CD14-positive monocyte (primary cell): ENCODE data around the gene HTRA2. TPM values are rescaled to one million over a fixed set of nuclear protein-coding genes. Genes with fewer than 3 reads are reported as not detected.

Source experiments
- DNase-seq, 3 donors: peaks; one replicate each; pipeline ENCODE4 v3.0.0-alpha.2; 2011 to 2022
- H2AFZ ChIP-seq: 2 replicates; pipeline ENCODE4 v1.6.0; 2012; ENCODE audit warnings: mild to moderate bottlenecking, low read depth, low read length, inconsistent platforms; ENCODE audit not compliant: insufficient read depth, poor library complexity, severe bottlenecking
- H3K27ac ChIP-seq, 2 donors: 1 replicate in 1 of 2; 2 replicates in 1 of 2; pipeline ENCODE4 v1.5.1; 2012 to 2013; ENCODE audit warnings: low read length in 2 of 2, control low read depth in 1 of 2, inconsistent platforms in 1 of 2, low read depth in 1 of 2, mild to moderate bottlenecking in 1 of 2
- H3K27me3 ChIP-seq, 2 donors: one replicate each; pipeline versions ENCODE4 v1.6.0 to v1.6.1; 2011 to 2013; ENCODE audit warnings: low read length in 2 of 2; ENCODE audit not compliant: control insufficient read depth in 2 of 2, insufficient read depth in 2 of 2
- H3K36me3 ChIP-seq, 2 donors: replicated peaks in 1 of 2; 1 replicate in 1 of 2; 2 replicates in 1 of 2; pipeline versions ENCODE4 v1.5.1 to v1.6.1; 2012 to 2013; ENCODE audit warnings: low read length in 2 of 2, control low read depth in 1 of 2, inconsistent platforms in 1 of 2, mild to moderate bottlenecking in 1 of 2; ENCODE audit not compliant: insufficient read depth in 2 of 2, control insufficient read depth in 1 of 2
- H3K4me1 ChIP-seq, 2 donors: 1 replicate in 1 of 2; 2 replicates in 1 of 2; pipeline versions ENCODE4 v1.5.1 to v1.6.1; 2012 to 2013; ENCODE audit warnings: low read length in 2 of 2, control low read depth in 1 of 2, inconsistent platforms in 1 of 2, mild to moderate bottlenecking in 1 of 2, moderate library complexity in 1 of 2; ENCODE audit not compliant: insufficient read depth in 2 of 2, control insufficient read depth in 1 of 2
- H3K4me2 ChIP-seq: replicated peaks from 2 replicates; pipeline ENCODE3; 2012; ENCODE audit warnings: low read length, moderate library complexity, mild to moderate bottlenecking; ENCODE audit not compliant: poor library complexity, severe bottlenecking; ENCODE audit errors: extremely low read depth
- H3K4me3 ChIP-seq, 3 experiments: fragments of 200-600 bp in 1 of 3; sonication (generic) in 1 of 3; replicated peaks in 1 of 3; 1 replicate in 2 of 3; 2 replicates in 1 of 3; pipeline ENCODE4 v1.5.1; 2011 to 2013; ENCODE audit warnings: low read length in 3 of 3, mild to moderate bottlenecking in 3 of 3, control low read depth in 2 of 3, low read depth in 2 of 3, inconsistent platforms in 1 of 3, moderate library complexity in 1 of 3
- H3K79me2 ChIP-seq: 2 replicates; pipeline ENCODE4 v1.6.0; 2012; ENCODE audit warnings: mild to moderate bottlenecking, control low read depth, inconsistent platforms, low read length, moderate library complexity; ENCODE audit not compliant: insufficient read depth
- H3K9ac ChIP-seq: 2 replicates; pipeline ENCODE4 v1.6.0; 2017; ENCODE audit warnings: low read length, mild to moderate bottlenecking; ENCODE audit not compliant: insufficient read depth, poor library complexity, severe bottlenecking
- H3K9me3 ChIP-seq, 2 donors: replicated peaks in 1 of 2; 1 replicate in 1 of 2; 2 replicates in 1 of 2; pipeline versions ENCODE4 v1.5.1 to v1.6.1; 2012 to 2013; ENCODE audit warnings: low read length in 2 of 2, control low read depth in 1 of 2; ENCODE audit not compliant: control insufficient read depth in 1 of 2, insufficient read depth in 1 of 2
- H4K20me1 ChIP-seq: 2 replicates; pipeline ENCODE4 v1.6.0; 2012; ENCODE audit warnings: mild to moderate bottlenecking, low read length, control low read depth, moderate library complexity; ENCODE audit not compliant: insufficient read depth
- H3K27ac Mint-ChIP-seq, 7 donors: one replicate each; pipeline ENCODE4 v1.8.0; 2020; ENCODE audit warnings: mild to moderate bottlenecking in 7 of 7, mixed read lengths in 7 of 7, moderate library complexity in 6 of 7, inconsistent platforms in 2 of 7
- H3K27me3 Mint-ChIP-seq, 3 donors: one replicate each; pipeline ENCODE4 v1.8.0; 2021 to 2022; ENCODE audit warnings: low read depth in 3 of 3, mild to moderate bottlenecking in 3 of 3, mixed read lengths in 3 of 3, moderate library complexity in 3 of 3, inconsistent platforms in 1 of 3
- H3K36me3 Mint-ChIP-seq, 2 donors: one replicate each; pipeline ENCODE4 v1.8.0; 2020; ENCODE audit warnings: mixed read lengths in 2 of 2, inconsistent platforms in 1 of 2, mild to moderate bottlenecking in 1 of 2
- H3K4me1 Mint-ChIP-seq: one replicate; pipeline ENCODE4 v1.8.0; 2020; ENCODE audit warnings: mild to moderate bottlenecking, mixed read lengths
- H3K4me3 Mint-ChIP-seq, 2 donors: one replicate each; pipeline ENCODE4 v1.8.0; 2020; ENCODE audit warnings: mild to moderate bottlenecking in 2 of 2, mixed read lengths in 2 of 2, moderate library complexity in 1 of 2
- H3K9me3 Mint-ChIP-seq, 7 donors: one replicate each; pipeline ENCODE4 v1.8.0; 2020 to 2022; ENCODE audit warnings: mixed read lengths in 7 of 7, mild to moderate bottlenecking in 6 of 7, moderate library complexity in 6 of 7, inconsistent platforms in 2 of 7
- WGBS: methylation state at CpG from one replicate; pipeline ENCODE4 v1.1.5; 2013; ENCODE audit warnings: missing lambda C conversion rate; ENCODE audit not compliant: insufficient coverage; 5-methylcytosine and 5-hydroxymethylcytosine counted together
- intact Hi-C, 2 donors: fragments of 100-400 bp; cut with micrococcal nuclease; formaldehyde crosslinking; loops; one replicate each; pipeline versions ENCODE4 v1.15.0 to v1.15.1; 2023
- polyA plus RNA-seq, 3 donors: library from polyadenylated mRNA; depleted of rRNA in 1 of 3; unstranded in 2 of 3; stranded (reverse) in 1 of 3; fragments of 300-500 nt in 2 of 3; fragments of >200 nt in 1 of 3; fragmentation: Illumina TruSeq in 2 of 3; gene quantifications; 1 replicate in 2 of 3; 2 replicates in 1 of 3; pipeline ENCODE4 v1.2.3, GENCODE V29; 2012 to 2021
- TF ChIP-seq, protein P1 (sequence below): fragments of 200-600 bp; IDR thresholded peaks from one replicate; pipeline ENCODE4 v1.8.0; 2022; ENCODE audit warnings: antibody characterized with exemption, mild to moderate bottlenecking

Gene HTRA2
- polyA plus RNA-seq, 3 donors = 11.3 to 20.5 (median 15.0) TPM

DNA sequence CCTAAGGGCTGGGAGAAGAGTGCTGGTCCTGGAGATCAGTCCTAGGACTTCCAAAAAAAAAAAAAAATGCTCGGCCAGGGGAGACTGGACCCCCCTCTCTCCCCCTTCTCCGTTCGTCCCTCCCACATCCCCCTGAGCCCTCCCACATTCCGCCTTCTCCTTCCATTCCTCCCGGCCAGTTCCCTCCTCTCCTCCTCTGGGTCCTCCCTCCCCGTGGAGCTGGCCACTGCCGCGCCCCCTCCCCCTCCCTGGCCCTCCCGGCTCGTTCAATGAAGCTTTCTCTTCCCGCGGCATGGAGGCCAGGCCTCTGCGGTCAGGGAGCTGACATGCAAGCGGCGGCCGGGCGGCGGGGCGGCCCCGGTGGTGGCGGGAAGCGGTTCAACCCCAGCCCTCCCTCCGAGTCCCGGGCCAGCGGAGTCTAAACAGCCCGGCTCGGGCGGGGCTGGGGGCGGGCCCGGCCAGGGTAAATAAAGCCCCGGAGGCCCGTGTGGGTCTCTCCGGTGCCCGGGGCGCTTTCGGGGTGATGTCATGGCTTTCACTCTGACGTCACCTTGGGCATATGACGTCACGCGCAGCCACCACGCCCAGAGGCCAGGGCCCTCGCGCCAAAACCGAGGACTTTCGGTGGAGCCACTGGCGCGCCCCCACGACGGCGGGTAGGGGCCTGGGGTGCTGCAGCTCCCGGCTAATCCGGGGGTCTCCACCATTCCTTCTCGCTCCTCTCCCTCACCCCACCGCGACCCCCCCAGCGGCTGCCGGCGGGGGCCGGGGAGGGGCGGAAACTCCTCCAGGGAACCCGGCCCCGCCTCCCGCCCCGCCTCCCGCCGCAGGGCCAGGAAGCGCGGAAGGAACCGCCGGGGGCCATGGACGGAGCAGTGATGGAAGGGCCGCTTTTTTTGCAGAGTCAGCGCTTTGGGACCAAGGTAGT is 24.4 kb downstream of the HTRA2 start, which contains the start of the genes DOK1 and LOXL3:
Gene DOK1, plus strand, starts transcription at position 829 of the 928 bp plus-strand sequence. Its CDS starts 35 bp downstream, at position 864.
Gene LOXL3, minus strand, starts transcription at position 51 of the 928 bp plus-strand sequence. CDS start 1,308 bp downstream, outside the sequence.
- peak within 1 kb of the TSS; percentile 94 to 99 (median 98) for H3K4me3 ChIP-seq
- no peaks in the 10 kb centered on the region for H3K27me3 ChIP-seq
- intact Hi-C loops = loop anchor here (5.0 kb wide), 1 partner anchor 33 kb away; no protein-coding TSS in a partner anchor
- Mint-ChIP-seq H3K9me3 (no peaks in the 10 kb centered on the region), H3K4me1 (peaks cover 48% of the 10 kb centered on the region), H3K27me3 (peaks cover 2 to 5% (median 2%) of the 10 kb centered on the region in 3 donors), H3K27ac (peak within 1 kb of the TSS; percentile 91 to 98 (median 96)), H3K4me3 (peak within 1 kb of the TSS; percentile 98 to 99), H3K36me3 (peaks cover 28 to 39% of the 10 kb centered on the region in 2 donors)
- TF ChIP-seq, protein P1, sequence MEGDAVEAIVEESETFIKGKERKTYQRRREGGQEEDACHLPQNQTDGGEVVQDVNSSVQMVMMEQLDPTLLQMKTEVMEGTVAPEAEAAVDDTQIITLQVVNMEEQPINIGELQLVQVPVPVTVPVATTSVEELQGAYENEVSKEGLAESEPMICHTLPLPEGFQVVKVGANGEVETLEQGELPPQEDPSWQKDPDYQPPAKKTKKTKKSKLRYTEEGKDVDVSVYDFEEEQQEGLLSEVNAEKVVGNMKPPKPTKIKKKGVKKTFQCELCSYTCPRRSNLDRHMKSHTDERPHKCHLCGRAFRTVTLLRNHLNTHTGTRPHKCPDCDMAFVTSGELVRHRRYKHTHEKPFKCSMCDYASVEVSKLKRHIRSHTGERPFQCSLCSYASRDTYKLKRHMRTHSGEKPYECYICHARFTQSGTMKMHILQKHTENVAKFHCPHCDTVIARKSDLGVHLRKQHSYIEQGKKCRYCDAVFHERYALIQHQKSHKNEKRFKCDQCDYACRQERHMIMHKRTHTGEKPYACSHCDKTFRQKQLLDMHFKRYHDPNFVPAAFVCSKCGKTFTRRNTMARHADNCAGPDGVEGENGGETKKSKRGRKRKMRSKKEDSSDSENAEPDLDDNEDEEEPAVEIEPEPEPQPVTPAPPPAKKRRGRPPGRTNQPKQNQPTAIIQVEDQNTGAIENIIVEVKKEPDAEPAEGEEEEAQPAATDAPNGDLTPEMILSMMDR = no peak
- peak within 1 kb of the TSS; percentile 88 for H3K9ac ChIP-seq
- peaks cover 20 to 28% of the 10 kb centered on the region in 2 donors for H3K36me3 ChIP-seq
- H3K4me2 ChIP-seq = peak within 1 kb of the TSS; percentile 97
- H4K20me1 ChIP-seq = peaks cover 19% of the 10 kb centered on the region
- peaks cover 32 to 50% of the 10 kb centered on the region in 2 donors for H3K4me1 ChIP-seq
- peak; percentile 74 to 82 (median 82) for DNase-seq
- peak within 1 kb of the TSS; percentile 82 to 94 for H3K27ac ChIP-seq
- no peaks in the 10 kb centered on the region for H3K9me3 ChIP-seq
- H2AFZ ChIP-seq = peak within 1 kb of the TSS; percentile 90
- under 1% methylated on average over 65 of the region's 73 CpGs for WGBS
- peaks cover 69% of the 10 kb centered on the region for H3K79me2 ChIP-seq

DNA sequence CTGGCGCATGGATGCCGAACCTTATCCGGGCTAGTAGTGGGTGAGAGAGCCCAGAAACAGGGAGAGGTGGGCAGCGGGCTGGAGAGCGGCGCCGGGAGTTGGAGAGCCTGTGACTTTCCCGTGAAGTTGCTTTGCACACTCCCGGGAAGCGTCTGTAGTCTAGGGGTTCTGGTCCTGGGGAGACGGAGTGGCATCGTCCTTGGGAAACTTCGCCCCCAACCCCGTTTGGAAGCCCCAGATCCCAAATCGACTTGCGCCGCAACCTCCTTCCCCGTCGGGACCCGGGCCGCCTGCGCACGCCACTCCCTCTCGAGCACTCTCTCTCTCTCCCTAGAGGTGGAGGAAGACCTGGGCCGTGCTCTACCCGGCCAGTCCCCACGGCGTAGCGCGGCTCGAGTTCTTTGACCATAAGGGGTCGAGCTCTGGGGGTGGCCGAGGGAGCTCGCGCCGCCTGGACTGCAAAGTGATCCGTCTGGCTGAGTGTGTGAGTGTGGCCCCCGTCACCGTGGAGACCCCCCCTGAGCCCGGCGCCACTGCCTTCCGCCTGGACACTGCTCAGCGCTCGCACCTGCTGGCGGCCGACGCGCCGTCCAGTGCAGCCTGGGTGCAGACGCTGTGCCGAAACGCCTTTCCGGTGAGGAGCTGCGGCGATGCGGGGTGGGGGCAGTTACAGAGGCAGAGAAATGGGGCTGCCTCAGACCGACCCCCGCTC is 25.2 kb downstream of the HTRA2 start:
- Histone ChIP-seq H3K36me3 (peaks cover 20 to 28% of the 10 kb centered on the region in 2 donors), H3K27me3 (no peaks in the 10 kb centered on the region), H4K20me1 (peaks cover 22% of the 10 kb centered on the region), H3K9ac (peak overlapping the region; percentile 88), H3K4me1 (peaks cover 23 to 42% of the 10 kb centered on the region in 2 donors), H2AFZ (peak overlapping the region; percentile 90), H3K4me3 (peak overlapping the region; percentile 94 to 99 (median 98)), H3K4me2 (peak overlapping the region; percentile 97), H3K79me2 (peaks cover 61% of the 10 kb centered on the region), H3K27ac (peak overlapping the region; percentile 82 to 94), H3K9me3 (no peaks in the 10 kb centered on the region)
- peaks cover 27 to 38% of the 10 kb centered on the region in 2 donors for H3K36me3 Mint-ChIP-seq
- H3K4me3 Mint-ChIP-seq = peak overlapping the region; percentile 98 to 99
- TF ChIP-seq, protein P1 = no peak
- intact Hi-C loops = loop anchor here (5.0 kb wide), 1 partner anchor 32 kb away; no protein-coding TSS in a partner anchor
- H3K27me3 Mint-ChIP-seq = peaks cover 0 to 2% (median 2%) of the 10 kb centered on the region in 3 donors
- under 1% methylated on average over 51 of the region's 58 CpGs for WGBS
- peaks cover 40% of the 10 kb centered on the region for H3K4me1 Mint-ChIP-seq
- H3K27ac Mint-ChIP-seq = peak overlapping the region; percentile 91 to 98 (median 96)
- peak in 2 of 3 donors; percentile 44 to 49 for DNase-seq
- H3K9me3 Mint-ChIP-seq = no peaks in the 10 kb centered on the region
